Left renal cortex interstitium (tissue), 4 donors: Measurements from ENCODE around the gene SPTSSB. TPM values are rescaled to one million over a fixed set of nuclear protein-coding genes. Genes with fewer than 3 reads are reported as not detected.

Source experiments
- DNase-seq, 4 donors: peaks; one replicate each; pipeline ENCODE4 v3.0.0-alpha.2; 2013; ENCODE audit warnings: low read depth in 4 of 4, low spot score in 2 of 4, missing footprints in 1 of 4
- polyA plus RNA-seq, 4 donors: library from polyadenylated mRNA; unstranded; fragments of 120-200 nt; gene quantifications; one replicate each; pipeline ENCODE4 v1.2.1, GENCODE V29; 2013; ENCODE audit not compliant: insufficient read length in 4 of 4

Gene SPTSSB
- polyA plus RNA-seq, 4 donors: 2.4 to 6.0 (median 4.8) TPM

DNA sequence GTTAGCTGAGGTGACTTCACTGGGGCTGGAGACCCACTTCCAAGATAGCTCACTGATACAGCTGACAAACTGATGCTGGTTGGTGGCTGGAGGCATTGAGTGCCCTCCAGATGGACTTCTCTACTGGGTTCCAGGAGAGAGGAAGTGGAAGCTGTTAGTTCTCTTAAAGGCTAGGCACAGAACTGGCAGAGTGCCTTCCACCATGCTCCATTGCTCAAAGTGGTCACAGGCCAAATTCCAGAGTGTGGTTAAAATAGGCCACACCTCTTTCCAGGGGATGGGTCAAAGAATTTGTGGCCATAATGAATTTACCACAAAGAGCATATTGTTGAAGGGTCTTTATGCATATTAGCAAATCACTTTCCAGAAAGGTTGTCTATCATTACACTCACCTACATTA, 76.0 kb downstream of the SPTSSB start:
- DNase-seq: no peak

Other genes with a start within 250 kb of the SPTSSB start
- 10 to 100 TPM; 46.0 to 62.8 (median 55.1) TPM for gene NMD3, start 150.2 kb downstream of the SPTSSB start, polyA plus RNA-seq
- not detected for gene OTOL1, start 125.3 kb upstream of the SPTSSB start, polyA plus RNA-seq